Measurements from ENCODE around the gene PTGS1.

DNA sequence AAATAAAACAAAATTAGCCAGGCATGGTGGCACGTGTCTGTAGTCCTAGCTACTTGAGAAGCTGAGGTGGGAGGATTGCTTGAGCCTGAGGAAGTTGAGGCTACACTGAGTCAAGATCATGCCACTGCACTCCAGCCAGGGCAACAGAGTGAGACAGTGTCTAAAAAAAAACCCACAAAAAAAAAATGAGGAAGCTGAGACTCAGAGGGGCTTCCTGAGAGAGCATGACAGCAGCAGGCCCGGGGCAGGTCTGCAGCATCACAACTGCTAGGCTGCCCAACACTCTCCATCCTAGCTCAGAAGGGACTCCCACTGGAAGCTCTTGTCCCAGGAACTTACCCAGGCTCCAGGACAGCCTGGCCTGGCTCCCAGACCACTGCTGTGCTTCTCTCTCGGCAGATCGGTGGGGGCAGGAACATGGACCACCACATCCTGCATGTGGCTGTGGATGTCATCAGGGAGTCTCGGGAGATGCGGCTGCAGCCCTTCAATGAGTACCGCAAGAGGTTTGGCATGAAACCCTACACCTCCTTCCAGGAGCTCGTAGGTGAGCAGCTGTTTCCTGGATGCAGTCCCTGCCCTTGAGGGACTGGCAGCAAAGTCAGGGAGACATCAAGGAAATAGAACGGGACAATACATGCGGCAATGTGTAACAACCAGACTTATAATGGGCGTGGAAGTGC is 19.1 kb downstream of the PTGS1 start:
- TF ChIP-seq POLR2AphosphoS5 (IDR thresholded peaks at IDR 0.05), result no peak
- TF ChIP-seq, protein P1, sequence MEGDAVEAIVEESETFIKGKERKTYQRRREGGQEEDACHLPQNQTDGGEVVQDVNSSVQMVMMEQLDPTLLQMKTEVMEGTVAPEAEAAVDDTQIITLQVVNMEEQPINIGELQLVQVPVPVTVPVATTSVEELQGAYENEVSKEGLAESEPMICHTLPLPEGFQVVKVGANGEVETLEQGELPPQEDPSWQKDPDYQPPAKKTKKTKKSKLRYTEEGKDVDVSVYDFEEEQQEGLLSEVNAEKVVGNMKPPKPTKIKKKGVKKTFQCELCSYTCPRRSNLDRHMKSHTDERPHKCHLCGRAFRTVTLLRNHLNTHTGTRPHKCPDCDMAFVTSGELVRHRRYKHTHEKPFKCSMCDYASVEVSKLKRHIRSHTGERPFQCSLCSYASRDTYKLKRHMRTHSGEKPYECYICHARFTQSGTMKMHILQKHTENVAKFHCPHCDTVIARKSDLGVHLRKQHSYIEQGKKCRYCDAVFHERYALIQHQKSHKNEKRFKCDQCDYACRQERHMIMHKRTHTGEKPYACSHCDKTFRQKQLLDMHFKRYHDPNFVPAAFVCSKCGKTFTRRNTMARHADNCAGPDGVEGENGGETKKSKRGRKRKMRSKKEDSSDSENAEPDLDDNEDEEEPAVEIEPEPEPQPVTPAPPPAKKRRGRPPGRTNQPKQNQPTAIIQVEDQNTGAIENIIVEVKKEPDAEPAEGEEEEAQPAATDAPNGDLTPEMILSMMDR (IDR thresholded peaks at IDR 0.05; ENCODE audit: poor library complexity, severe bottlenecking), result no peak
- no peak for TF ChIP-seq SMC3 (conservative IDR thresholded peaks at IDR 0.05; ENCODE audit: poor library complexity)
- TF ChIP-seq, protein P2, sequence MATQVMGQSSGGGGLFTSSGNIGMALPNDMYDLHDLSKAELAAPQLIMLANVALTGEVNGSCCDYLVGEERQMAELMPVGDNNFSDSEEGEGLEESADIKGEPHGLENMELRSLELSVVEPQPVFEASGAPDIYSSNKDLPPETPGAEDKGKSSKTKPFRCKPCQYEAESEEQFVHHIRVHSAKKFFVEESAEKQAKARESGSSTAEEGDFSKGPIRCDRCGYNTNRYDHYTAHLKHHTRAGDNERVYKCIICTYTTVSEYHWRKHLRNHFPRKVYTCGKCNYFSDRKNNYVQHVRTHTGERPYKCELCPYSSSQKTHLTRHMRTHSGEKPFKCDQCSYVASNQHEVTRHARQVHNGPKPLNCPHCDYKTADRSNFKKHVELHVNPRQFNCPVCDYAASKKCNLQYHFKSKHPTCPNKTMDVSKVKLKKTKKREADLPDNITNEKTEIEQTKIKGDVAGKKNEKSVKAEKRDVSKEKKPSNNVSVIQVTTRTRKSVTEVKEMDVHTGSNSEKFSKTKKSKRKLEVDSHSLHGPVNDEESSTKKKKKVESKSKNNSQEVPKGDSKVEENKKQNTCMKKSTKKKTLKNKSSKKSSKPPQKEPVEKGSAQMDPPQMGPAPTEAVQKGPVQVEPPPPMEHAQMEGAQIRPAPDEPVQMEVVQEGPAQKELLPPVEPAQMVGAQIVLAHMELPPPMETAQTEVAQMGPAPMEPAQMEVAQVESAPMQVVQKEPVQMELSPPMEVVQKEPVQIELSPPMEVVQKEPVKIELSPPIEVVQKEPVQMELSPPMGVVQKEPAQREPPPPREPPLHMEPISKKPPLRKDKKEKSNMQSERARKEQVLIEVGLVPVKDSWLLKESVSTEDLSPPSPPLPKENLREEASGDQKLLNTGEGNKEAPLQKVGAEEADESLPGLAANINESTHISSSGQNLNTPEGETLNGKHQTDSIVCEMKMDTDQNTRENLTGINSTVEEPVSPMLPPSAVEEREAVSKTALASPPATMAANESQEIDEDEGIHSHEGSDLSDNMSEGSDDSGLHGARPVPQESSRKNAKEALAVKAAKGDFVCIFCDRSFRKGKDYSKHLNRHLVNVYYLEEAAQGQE (IDR thresholded peaks at IDR 0.05; ENCODE audit: borderline replicate concordance), result no peak
- no peak for TF ChIP-seq TAF1 (IDR thresholded peaks at IDR 0.05; ENCODE audit: low read depth)
- TF ChIP-seq EZH2 (IDR thresholded peaks at IDR 0.05; ENCODE audit: borderline replicate concordance, insufficient read depth, low read length, poor library complexity, severe bottlenecking), result no peak
- no peak for TF ChIP-seq EP300 (conservative IDR thresholded peaks at IDR 0.05; ENCODE audit: poor library complexity, severe bottlenecking)
